Measurements from ENCODE around the gene MBIP.
A peak's percentile ranks its signal among the peaks of the same experiment; 100 is the strongest.

GRCh38 chr14:36320200-36320896 is at the start of gene MBIP:
- TF ChIP-seq POLR2AphosphoS5 (IDR thresholded peaks at IDR 0.05; ENCODE audit: low read depth): peak; percentile 61; the same call in 1 of the 2 replicates
- no peak for TF ChIP-seq CTCF (IDR thresholded peaks at IDR 0.05; ENCODE audit: insufficient read depth, low read length)
- peak; percentile 35 for TF ChIP-seq REST (IDR thresholded peaks at IDR 0.05; ENCODE audit: insufficient replicate concordance, low read depth)
- TF ChIP-seq GABPA (IDR thresholded peaks at IDR 0.05; ENCODE audit: low read depth): no peak
- no peak for TF ChIP-seq SPI1 (IDR thresholded peaks at IDR 0.05; ENCODE audit: borderline replicate concordance, low read depth)
